Endometrial microvascular endothelial cells (primary cell): ENCODE results near the gene ARL3. TPM values are rescaled to one million over a fixed set of nuclear protein-coding genes. Genes with fewer than 3 reads are reported as not detected.
"Not testable (repeated sequence)": the region's sequence is repeated elsewhere in the genome, so short reads cannot be mapped to it uniquely, and the experiment has no call there.

Source experiments
- in situ Hi-C: cut with HindIII; loops from 2 replicates; pipeline ENCODE4 v1.10.0; 2017; ENCODE audit warnings: low sequenced_read_pairs, low pct_unique_long_range_greater_than_20kb; ENCODE audit errors: inconsistent ontology term
- total RNA-seq: library from RNA; depleted of rRNA; stranded (reverse); fragments of >200 nt; gene quantifications from one replicate; pipeline ENCODE4 v1.2.3, GENCODE V29; 2015; ENCODE audit errors: inconsistent ontology term

ARL3 gene
- total RNA-seq, 1 donor from 2014 or later, result 3.5 TPM

DNA sequence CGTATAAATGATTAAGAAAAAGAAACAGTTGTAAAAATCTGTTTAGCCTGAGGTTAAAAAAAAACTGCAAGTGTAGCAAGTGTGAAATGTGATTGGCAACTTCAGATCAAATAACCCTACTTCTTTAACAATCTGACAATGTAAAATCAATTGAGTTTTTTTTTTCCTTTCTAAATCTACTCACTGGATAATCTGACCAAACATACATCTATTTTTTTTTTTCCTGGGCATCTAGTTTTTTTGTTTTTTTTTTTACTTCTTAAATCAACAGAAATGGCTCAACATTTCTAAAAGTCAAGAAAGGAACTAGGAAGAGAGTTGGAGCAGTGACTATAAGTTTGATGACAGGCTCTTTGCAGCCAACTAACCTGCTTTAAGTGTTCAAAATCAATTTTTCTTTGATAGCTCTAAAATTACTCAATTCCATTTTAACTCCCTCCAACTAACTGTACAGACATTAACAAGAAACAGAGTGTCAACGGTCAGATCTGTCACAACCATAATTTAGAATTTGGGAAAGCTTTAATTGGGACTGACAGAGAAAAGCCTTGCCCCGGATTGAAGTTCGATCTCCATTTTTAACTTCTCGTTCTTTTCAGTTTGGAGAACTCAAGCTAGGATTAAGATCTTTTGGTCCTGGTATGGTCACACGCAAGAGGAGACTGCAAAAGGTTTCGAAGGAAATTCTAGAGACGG is 1.2 kb downstream of the ARL3 start:
- in situ Hi-C loops, result no loop called here

DNA sequence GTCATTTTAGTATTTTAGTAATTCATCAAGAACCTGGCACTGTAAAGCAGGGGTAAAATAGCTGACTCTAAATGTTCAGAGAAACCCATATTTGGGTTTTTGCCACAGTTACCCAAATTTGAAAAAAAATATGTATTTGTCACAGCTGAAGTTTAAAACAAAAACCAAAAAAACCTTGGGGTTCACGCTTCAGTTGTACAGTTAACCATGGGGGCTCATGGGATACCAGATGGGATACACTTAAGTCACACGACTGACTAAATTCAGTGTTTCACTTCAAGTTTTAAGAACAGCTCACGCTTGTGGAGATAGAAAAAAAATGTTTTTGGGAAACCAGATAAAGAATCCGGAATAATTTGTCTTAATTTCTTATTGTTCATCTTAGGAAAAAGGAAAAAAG is 2.1 kb downstream of the ARL3 start:
- in situ Hi-C loops, result no loop called here

GRCh38 chr10:102710609-102711008 is 3.6 kb downstream of the ARL3 start:
- in situ Hi-C loops, result no loop called here

- in situ Hi-C loops, result no loop called here
These were observed 8.7 kb downstream of the ARL3 start for GRCh38 chr10:102705531-102705930.

DNA sequence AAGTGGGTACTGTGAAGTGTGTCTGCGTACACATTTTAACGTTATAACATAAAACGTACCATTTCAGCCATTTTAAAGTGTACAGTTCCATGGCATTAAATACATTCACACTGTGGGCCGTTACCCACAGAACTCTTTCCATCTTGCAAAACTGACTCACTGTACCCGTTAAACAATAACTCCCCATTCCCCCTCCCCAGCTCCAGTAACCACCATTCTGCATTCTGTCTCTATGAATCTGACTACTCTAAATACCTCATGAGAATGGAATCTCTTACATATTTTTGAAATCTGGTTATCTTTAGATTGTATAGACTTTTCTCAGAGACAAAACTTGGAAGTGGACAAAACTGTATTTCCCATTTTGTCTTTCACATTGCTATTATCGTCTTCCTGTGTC is 9.3 kb downstream of the ARL3 start:
- in situ Hi-C loops, result no loop called here

DNA sequence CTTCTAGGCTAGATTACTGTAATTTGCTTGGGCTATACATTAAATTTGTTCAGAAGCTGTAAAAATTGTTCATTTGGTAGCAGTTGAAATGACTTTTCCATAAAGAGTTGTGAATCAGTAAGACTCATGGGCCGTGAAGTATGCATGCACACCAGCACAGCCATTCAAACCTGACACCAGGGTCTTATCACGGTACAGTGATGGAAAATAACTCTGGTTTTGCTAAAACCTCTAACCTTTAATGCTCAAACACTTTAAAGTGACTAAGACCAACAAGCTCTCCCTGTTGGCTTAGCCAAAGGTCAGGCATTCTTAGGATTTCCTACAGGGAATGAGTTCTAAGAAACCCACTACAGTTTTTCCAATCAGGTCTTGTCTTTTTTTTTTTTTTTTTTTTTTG is 11.5 kb downstream of the ARL3 start:
- in situ Hi-C loops, result no loop called here

GRCh38 chr10:102701796-102702195 is 12.4 kb downstream of the ARL3 start:
- in situ Hi-C loops, result no loop called here

- in situ Hi-C loops, result no loop called here
These were observed 12.9 kb downstream of the ARL3 start for GRCh38 chr10:102701272-102701671.

DNA sequence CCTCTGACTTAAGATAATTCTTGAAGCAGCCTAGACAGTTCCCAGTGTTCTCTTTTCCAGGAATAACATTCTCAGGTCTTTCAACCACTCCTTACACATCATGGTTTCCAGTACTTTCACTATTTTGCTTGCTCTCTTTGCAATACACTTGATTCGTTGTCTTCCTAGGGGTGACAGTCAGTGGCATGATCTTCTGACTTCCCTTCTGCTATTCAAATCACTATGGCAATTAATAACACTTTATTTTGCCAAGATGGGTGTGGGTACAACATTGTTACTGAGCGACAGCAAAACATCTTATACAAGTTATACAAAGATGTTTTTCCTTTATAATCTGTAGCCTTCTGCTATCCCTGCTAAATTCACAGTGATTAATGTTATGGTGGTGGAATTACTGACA is 15.3 kb downstream of the ARL3 start:
- in situ Hi-C loops, result no loop called here

DNA sequence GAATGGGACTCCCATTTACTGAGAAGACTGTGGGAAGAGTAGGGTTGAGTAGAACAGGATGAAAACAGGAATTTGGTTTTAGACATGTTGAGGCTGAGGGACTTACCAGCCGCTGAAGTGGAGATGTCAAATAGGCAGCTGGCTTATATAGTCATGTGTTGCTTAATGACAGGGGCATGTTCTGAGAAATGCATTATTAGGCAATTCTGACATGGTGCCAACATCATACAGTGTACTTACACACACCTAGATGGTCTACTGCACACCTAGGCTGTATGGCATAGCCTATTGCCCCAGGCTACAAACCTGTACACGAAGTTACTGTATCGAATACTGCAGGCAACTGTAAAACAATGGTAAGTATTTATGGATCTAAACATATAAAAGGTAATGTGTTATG is 17.5 kb downstream of the ARL3 start:
- in situ Hi-C loops, result no loop called here

DNA sequence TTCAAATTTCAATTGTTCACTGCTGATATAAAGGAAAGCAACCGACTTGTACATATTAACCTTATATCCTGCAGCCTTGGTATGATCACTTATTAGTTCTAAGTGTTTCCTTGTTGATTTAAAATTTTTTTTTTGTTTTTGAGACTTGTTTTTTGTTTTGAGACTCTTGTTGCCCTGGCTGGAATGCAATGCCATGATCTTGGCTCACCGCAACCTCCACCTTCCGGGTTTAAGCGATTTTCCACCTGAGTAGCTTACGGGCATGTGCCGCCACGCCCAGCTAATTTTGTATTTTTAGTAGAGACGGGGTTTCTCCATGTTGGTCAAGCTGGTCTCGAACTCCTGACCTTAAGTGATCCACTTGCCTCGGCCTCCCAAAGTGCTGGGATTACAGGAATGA is 18.8 kb downstream of the ARL3 start:
- in situ Hi-C loops, result not testable (repeated sequence)

- in situ Hi-C loops, result no loop called here
These were observed 22.7 kb downstream of the ARL3 start for GRCh38 chr10:102691285-102692066.

DNA sequence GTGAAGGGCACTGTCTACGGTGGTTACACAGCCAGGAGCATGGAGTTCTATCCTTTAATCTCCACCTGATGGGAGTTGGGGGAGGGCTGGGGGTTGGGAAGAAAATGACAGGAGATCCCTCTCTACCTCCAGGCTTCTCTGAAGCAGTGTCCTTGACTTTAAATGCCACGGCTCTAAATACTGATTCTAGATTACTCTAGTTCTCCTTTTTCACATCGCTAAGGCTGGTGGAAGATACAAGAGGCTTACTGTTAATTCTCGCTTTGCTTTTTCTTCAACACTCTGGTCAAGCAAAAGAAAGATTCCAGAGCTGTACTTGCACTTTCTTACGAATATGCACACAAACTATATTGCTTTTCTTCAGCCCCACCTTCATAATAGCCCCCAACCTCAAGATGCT is 30.5 kb downstream of the ARL3 start:
- in situ Hi-C loops, result no loop called here

- in situ Hi-C loops, result no loop called here
These were observed 31.2 kb downstream of the ARL3 start for GRCh38 chr10:102682981-102683380.

DNA sequence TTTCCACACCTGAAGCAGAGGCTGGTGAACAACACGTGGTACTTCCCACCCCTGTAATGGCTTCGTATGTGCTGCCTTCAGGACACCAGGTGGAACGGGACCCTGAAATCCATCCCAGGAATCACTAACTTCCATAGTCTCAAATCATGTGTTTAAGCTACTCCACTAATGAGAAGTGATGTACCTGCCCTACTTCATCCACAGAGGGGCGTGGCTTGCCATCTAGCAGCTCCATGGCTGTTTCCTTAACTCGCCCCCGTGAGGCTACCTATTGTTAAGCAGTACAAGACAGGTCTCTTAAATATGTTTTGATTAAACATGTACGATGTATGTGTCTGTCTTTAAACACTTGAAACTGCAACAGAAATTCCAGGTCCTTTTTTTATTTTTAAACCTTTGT is 31.8 kb downstream of the ARL3 start:
- in situ Hi-C loops, result no loop called here

GRCh38 chr10:102681696-102682095 is 32.5 kb downstream of the ARL3 start:
- in situ Hi-C loops, result no loop called here

DNA sequence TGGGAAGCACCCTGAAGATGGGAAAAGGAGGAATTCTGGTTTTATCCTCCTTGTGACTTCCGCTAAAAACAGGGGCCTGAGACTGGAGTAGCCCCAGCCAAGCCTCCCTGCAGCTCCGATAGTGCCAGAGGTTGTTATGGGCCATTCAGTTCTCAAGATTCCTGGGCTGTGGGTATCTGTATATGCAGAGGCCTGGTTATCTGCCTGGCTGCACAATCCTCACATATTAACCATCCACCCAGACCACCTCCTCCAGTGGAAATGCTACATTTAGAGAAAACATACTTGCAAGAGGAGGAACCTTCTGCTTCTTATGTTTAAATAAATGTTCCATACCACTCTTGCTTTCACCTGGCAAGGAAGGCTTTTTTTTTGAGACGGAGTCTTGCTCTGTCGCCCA is 34.6 kb downstream of the ARL3 start:
- in situ Hi-C loops, result no loop called here

DNA sequence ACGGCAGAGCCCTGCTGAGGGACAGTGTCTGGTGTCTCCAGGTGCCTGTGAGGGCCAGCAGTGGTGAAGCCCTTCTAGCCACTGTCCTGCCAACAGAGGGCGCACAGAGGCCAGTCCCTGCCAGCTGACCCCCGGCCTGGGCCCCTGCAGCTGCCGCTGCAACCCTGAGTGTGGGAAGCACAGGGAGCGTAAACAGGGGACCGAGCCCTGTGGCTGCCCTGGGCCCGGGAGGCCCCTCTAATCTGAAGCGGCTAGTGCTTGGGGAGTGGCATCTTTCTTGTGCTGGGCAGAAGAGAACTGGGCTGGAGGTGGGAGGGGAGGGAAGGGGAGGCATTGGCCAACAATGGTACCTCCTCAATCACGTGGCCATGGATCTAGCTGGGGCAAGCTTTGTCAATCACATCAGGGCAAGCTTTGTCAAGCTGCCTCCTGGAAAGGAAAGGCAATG is 35.3 kb downstream of the ARL3 start:
- in situ Hi-C loops, result no loop called here

DNA sequence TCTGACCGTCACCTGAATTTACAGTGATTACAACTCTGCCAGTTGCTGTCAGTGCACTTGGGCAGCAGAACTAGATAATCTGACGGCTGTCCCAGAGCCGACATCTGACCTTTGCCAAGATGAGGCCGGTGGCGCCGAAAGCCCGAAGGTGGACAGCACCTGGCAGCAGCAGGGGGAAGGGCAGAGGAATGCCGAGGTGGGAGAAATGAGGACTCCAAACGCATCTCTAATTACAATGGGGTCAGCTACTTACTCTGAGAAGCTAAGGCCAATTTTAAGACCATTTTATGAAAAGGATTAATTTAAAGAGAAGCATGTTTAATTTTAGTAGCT is 36.2 kb downstream of the ARL3 start:
- in situ Hi-C loops, result no loop called here

- in situ Hi-C loops, result no loop called here
These were observed 36.7 kb downstream of the ARL3 start for GRCh38 chr10:102677331-102678067.
